ENCODE data around the gene ERBIN. TPM values are rescaled to one million over a fixed set of nuclear protein-coding genes. Genes with fewer than 3 reads are reported as not detected.

Gene ERBIN
- total RNA-seq, 1 experiment from 2014 or later, result 47.2 TPM

- BruUV-seq (replicated peaks), result no TSS peak
- POLR2A ChIA-PET, result no interaction called here
- CTCF ChIA-PET, result no interaction called here
Observed at GRCh38 chr5:66004216-66004615, 77.8 kb downstream of the ERBIN start.

GRCh38 chr5:66009277-66009676 lies 82.9 kb downstream of the ERBIN start:
- Mint-ChIP-seq H3K27me3 (ENCODE audit: insufficient read depth, unreplicated experiment) (no peaks in the 10 kb centered on the region), H3K27ac (ENCODE audit: unreplicated experiment) (no peak overlapping the region), H3K36me3 (ENCODE audit: insufficient read depth, unreplicated experiment) (peaks cover 25% of the 10 kb centered on the region), H3K9me3 (ENCODE audit: unreplicated experiment) (no peaks in the 10 kb centered on the region), H3K4me1 (ENCODE audit: low read depth, unreplicated experiment) (peaks cover 9% of the 10 kb centered on the region), H3K4me3 (ENCODE audit: unreplicated experiment) (no peak overlapping the region)
- H3K36me3 ChIP-seq (ENCODE audit: control insufficient read depth, insufficient read depth, low read length), result no peaks in the 10 kb centered on the region; the same call in 1 of the 2 replicates
- POLR2A ChIA-PET, result no interaction called here
- H3K4me3 ChIP-seq (ENCODE audit: low read depth, low read length), result no peak overlapping the region
- no peaks in the 10 kb centered on the region; the same call in 1 of the 2 replicates for H3K4me1 ChIP-seq
- CTCF ChIA-PET, result no interaction called here
- no TSS peak for BruUV-seq (replicated peaks)
- no peak for TF ChIP-seq CTCF (IDR thresholded peaks at IDR 0.05; ENCODE audit: insufficient read depth in 1 of 2, low read depth in 1 of 2, low read length in 1 of 2, severe bottlenecking in 1 of 2, unreplicated experiment in 1 of 2)
- DNase-seq, result no peak
- intact Hi-C loops (cut with micrococcal nuclease; ENCODE audit: unreplicated experiment), result no loop called here
- H3K9me3 ChIP-seq, result no peaks in the 10 kb centered on the region
- no peaks in the 10 kb centered on the region for H3K27me3 ChIP-seq (replicated peaks; ENCODE audit: control insufficient read depth, insufficient read depth, low read length)

More at GRCh38 chr5:66004216-66004615, 77.8 kb downstream of the ERBIN start:
- H3K27ac Mint-ChIP-seq (ENCODE audit: unreplicated experiment), result no peak overlapping the region
- H3K9me3 ChIP-seq, result no peaks in the 10 kb centered on the region
- H3K27me3 Mint-ChIP-seq (ENCODE audit: insufficient read depth, unreplicated experiment), result no peaks in the 10 kb centered on the region
- no peak for TF ChIP-seq CTCF (IDR thresholded peaks at IDR 0.05; ENCODE audit: insufficient read depth in 1 of 2, low read depth in 1 of 2, low read length in 1 of 2, severe bottlenecking in 1 of 2, unreplicated experiment in 1 of 2)
- intact Hi-C loops (cut with micrococcal nuclease; ENCODE audit: unreplicated experiment), result no loop called here
- no peaks in the 10 kb centered on the region for H3K9me3 Mint-ChIP-seq (ENCODE audit: unreplicated experiment)
- no peaks in the 10 kb centered on the region for H3K27me3 ChIP-seq (replicated peaks; ENCODE audit: control insufficient read depth, insufficient read depth, low read length)
- DNase-seq, result no peak
- no peak overlapping the region for H3K4me3 Mint-ChIP-seq (ENCODE audit: unreplicated experiment)
- peaks cover 13% of the 10 kb centered on the region for H3K4me1 Mint-ChIP-seq (ENCODE audit: low read depth, unreplicated experiment)
- H3K36me3 Mint-ChIP-seq (ENCODE audit: insufficient read depth, unreplicated experiment), result peaks cover 36% of the 10 kb centered on the region
- H3K4me1 ChIP-seq, result no peaks in the 10 kb centered on the region; the same call in 1 of the 2 replicates
- no peaks in the 10 kb centered on the region for H3K36me3 ChIP-seq (ENCODE audit: control insufficient read depth, insufficient read depth, low read length)
- H3K4me3 ChIP-seq (ENCODE audit: low read depth, low read length), result no peak overlapping the region

GRCh38 chr5:66010476-66010875 lies 84.1 kb downstream of the ERBIN start:
- ChIA-PET CTCF (no interaction called here), POLR2A (no interaction called here)
- Mint-ChIP-seq H3K36me3 (ENCODE audit: insufficient read depth, unreplicated experiment) (peaks cover 25% of the 10 kb centered on the region), H3K9me3 (ENCODE audit: unreplicated experiment) (no peaks in the 10 kb centered on the region), H3K27ac (ENCODE audit: unreplicated experiment) (no peak overlapping the region), H3K27me3 (ENCODE audit: insufficient read depth, unreplicated experiment) (no peaks in the 10 kb centered on the region), H3K4me3 (ENCODE audit: unreplicated experiment) (no peak overlapping the region), H3K4me1 (ENCODE audit: low read depth, unreplicated experiment) (peaks cover 9% of the 10 kb centered on the region)
- Histone ChIP-seq H3K4me1 (no peaks in the 10 kb centered on the region; the same call in 1 of the 2 replicates), H3K36me3 (ENCODE audit: control insufficient read depth, insufficient read depth, low read length) (no peaks in the 10 kb centered on the region; the same call in 1 of the 2 replicates), H3K9me3 (no peaks in the 10 kb centered on the region), H3K4me3 (ENCODE audit: low read depth, low read length) (no peak overlapping the region), H3K27me3 (replicated peaks; ENCODE audit: control insufficient read depth, insufficient read depth, low read length) (no peaks in the 10 kb centered on the region)
- intact Hi-C loops (cut with micrococcal nuclease; ENCODE audit: unreplicated experiment), result no loop called here
- TF ChIP-seq CTCF (IDR thresholded peaks at IDR 0.05; ENCODE audit: insufficient read depth in 1 of 2, low read depth in 1 of 2, low read length in 1 of 2, severe bottlenecking in 1 of 2, unreplicated experiment in 1 of 2), result no peak
- BruUV-seq (replicated peaks), result no TSS peak
- DNase-seq, result no peak

All from Caco-2 (cell line).